K562 (cell line): ENCODE measurements around the gene AKAP13.

Experiments used
- EP300 ChIP-seq: IDR thresholded peaks from 2 replicates; pipeline ENCODE4 v1.6.1; 2012; ENCODE audit warnings: low read length, improper control_type of control experiment
- POLR2AphosphoS5 ChIP-seq: IDR thresholded peaks from 2 replicates; pipeline ENCODE4 v1.6.1; 2011; ENCODE audit warnings: mild to moderate bottlenecking, low read depth, low read length, moderate library complexity; ENCODE audit not compliant: control insufficient read depth, insufficient read depth

GRCh38 chr15:85540085-85540797 lies 159.8 kb downstream of the AKAP13 start:
- TF ChIP-seq POLR2AphosphoS5 (no peak), EP300 (no peak)
